Stimulated activated naive CD4-positive, alpha-beta T cell treated with Interleukin-2 at 50 U/mL for 16 hours (primary cell): ENCODE results near the gene KLHL18.
"Not testable (repeated sequence)": the region's sequence is repeated elsewhere in the genome, so short reads cannot be mapped to it uniquely, and the experiment has no call there.

ENCODE experiments used
- DNase-seq: peaks from one replicate; lab custom pipeline; 2025; lab: John Stamatoyannopoulos, UW

Gene KLHL18

GRCh38 chr3:47365213-47366153 is 82.7 kb downstream of the KLHL18 start:
- DNase-seq, result no peak

- no peak for DNase-seq
Measured at GRCh38 chr3:47366833-47367232, 84.1 kb downstream of the KLHL18 start.

DNA sequence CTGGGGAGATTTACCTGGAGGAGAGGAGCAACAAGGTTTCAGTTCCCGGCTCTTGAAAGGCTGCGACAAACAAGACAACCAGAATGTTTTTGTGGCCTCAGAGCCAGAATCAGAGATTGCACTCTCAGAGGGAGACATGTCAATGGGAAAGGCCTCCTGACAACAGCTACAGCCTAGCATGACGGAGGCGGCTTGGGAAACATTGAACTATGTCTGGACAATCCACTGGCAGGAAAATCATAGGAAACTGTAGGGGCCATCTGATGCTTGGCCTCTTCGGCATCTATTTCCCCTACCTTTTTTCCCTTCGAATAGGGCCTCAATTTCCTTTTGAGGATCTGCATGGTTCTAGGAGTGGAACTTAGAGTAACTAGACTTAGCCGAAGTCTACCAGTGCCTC is 84.9 kb downstream of the KLHL18 start:
- no peak for DNase-seq

- not testable (repeated sequence) for DNase-seq
Measured at GRCh38 chr3:47370020-47370419, 87.3 kb downstream of the KLHL18 start.

DNA sequence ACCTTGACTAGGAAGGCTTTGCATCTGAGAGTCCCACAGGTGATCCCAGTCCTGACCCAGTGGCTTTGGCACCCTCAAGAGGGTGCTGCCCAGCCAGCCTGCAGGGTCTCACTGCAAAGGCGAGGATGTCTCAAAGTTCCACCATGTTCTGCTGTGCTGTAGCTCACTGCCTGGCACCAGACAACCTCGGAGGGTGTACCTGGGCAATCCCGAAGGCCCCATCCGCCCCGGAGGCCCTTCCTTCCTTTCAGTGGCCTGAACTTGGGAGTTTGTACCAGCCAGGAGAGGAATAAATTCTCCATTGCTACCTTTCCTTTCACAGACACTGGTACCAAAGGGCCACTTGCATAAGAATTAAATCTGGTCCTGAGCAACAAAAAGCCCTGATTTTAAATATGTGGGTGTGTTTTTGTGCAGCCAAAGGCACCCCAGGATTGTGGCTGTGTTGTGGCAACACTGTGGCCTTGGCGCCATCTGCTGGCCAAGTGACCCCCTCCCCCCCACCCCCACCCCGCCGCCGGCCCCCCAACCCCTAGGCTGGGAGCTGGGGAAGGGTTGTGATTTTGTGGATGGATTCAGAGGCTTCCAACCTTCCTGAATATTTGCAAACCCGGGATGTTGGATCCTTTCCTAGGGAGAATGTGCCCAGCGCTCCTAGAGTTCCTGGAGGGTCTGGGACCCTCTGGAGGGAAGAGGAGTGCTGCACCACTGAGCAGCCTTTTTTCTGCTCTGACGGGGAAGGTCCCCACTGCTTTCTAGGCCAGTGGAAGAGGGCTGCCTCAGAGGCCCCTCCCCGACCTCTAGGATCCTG is 88.3 kb downstream of the KLHL18 start:
- peak; percentile 11 for DNase-seq

DNA sequence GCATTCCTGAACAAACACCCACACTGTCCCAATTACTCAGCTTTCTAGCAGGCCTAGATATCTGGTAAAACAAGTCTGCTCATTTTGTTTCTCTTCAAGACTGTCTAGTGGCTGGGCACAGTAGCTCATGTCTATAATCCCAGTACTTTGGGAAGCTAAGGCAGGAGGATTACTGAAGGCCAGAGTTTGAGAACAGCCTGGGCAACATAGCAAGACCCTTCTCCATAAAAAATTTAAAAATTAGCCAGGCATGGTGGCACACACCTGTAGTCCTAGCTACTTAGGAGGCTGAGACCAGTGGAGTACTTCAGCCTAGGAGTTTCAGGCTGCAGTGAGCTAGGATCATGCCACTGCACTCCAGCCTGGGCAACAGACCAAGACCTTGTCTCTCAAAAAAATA is 91.8 kb downstream of the KLHL18 start:
- DNase-seq, result no peak

DNA sequence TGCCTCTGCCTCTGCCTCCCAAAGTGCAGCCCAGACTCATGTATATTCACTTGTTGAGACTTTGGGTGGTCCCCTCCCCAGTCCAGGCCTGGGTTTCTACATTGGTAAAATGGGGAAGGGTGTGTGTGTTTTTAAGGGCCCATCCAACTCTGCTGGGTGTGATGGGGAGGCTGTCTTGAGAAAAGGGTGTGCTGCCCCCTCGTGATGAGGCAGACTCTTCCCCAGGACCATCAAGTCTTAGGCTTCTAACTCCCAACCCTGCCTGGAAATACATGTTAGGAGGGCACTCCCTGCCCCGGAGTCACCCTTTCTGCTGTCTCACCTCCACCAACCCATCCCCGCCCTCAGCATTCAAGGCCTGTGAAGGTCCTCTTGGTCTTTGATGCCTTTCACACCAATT is 93.6 kb downstream of the KLHL18 start:
- DNase-seq, result no peak

DNA sequence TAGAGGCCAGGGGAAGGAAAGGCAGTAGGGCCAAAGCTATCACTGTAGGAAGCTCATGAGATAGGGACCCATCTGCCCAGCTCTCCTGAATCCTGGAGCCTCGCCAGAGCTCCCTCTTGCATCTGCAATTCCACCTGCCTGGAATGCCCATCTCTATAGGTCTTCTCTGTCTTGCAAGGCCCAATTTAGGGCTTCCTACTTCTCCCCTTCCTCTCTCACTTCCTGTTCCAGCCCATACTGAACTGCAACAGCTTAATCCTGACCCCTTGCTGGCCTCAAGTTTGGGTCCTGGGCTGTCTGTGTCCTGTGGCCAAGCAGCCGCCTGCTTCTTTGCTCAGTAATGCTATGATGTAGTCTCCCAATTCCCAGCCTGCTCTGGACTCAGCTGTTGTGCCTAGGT is 94.4 kb downstream of the KLHL18 start:
- DNase-seq, result no peak

GRCh38 chr3:47378869-47379268 is 96.1 kb downstream of the KLHL18 start:
- DNase-seq, result no peak

DNA sequence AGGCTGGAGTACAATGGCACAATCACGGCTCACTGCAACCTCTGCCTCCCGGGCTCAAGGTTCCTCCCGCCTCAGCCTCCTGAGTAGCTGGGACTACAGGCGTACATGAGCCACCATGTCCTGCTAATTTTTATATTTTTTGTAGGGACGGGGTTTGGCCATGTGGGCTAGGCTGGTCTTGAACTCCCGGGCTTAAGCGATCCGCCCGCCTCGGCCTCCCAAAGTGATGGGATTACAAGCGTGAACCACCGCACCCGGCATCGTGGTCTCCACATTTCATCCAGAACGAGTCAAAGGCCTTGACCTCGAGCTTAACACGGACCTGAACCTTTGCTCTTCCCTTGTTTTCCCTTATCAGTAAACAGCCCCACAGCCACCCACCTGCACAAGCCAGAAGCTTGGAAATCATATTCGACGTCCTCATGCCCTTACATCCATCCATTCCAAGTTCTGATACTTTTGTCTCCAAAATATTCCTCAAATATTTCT is 96.7 kb downstream of the KLHL18 start:
- no peak for DNase-seq

DNA sequence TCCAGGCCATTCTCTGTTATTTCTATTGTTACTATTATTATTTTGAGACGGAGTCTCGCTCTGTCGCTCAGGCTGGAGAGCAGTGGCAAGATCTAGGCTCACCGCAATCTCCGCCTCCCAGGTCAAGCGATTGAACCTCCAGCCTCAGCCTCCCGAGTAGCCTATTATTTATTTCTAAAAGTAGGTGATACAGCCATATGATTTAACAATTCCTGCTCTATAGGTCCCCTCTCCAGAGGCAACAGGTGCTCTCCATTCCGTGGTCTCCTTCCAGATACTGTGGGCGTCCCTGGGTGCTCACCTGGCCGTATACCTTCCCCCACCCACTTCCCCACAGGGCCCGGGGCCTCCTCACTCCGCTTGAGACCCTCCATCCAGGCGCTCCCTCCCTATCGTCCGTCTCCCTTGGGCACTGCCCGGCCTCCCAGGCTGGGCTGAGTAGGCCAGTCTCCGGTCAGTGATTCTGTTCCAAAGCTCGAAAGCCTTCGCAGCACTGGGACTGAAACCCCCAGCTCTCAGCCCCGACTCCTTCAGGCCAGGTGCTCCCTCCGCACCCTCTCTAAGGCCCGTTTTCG is 97.4 kb downstream of the KLHL18 start:
- DNase-seq, result no peak

DNA sequence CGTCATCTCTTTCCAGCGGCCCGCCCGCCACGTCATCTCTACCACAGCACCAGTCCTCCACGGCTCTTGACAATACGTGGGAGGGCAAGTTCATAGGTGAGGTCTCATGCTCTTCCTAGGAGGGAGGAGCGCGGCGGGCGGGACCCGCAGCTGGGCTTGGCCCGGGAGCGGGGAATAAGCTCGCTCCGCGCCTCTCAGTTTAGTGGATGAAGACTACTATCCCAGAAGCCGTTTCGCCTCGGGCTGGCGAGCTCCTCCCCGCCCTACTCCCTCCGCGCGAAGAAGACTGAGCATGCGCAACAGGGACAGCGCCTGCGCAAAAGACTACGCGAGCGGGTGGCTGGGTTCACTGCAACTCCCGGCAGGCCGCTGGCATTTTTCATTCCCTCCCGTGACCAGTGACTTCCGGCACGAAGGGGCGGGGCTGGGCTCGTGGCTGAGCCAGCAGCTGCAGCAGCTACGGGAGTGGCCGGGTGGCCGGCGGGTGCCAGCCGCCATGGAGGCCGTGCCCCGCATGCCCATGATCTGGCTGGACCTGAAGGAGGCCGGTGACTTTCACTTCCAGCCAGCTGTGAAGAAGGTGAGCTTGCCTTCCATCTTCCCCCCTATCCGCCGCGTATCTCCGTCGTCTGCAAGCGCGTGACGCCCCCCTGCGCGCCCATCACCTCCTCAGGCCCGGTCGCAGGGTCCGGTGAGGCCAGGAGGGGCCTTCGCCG is 98.0 kb downstream of the KLHL18 start, which contains the start of gene PTPN23:
PTPN23 (plus strand) TSS at position 421 of the 716 bp plus-strand sequence; CDS start at position 497, 76 bp downstream.
- DNase-seq, result peak; percentile 98

- peak; percentile 65 for DNase-seq
Measured at GRCh38 chr3:47381317-47382157, 98.8 kb downstream of the KLHL18 start.

DNA sequence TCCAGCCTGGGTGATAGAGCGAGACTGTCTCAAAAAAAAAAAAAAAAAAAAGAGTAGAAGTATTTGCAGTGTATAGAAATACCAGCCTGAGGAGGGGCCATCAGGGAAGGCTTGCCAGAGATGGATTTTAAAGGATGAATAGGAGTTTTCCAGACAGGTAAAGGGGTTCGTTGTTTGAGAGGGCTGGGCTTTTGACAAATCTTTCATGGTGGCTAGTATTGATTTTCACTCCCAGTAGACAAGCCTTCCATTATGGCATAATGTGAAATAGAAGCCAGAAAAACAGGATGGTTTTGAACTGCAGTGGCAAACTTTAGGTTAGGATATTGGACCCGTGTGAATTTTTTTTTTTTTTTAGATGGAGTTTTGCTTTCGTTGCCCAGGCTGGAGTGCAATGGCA is 101.7 kb downstream of the KLHL18 start:
- no peak for DNase-seq

GRCh38 chr3:47385007-47385406 is 102.3 kb downstream of the KLHL18 start:
- no peak for DNase-seq

DNA sequence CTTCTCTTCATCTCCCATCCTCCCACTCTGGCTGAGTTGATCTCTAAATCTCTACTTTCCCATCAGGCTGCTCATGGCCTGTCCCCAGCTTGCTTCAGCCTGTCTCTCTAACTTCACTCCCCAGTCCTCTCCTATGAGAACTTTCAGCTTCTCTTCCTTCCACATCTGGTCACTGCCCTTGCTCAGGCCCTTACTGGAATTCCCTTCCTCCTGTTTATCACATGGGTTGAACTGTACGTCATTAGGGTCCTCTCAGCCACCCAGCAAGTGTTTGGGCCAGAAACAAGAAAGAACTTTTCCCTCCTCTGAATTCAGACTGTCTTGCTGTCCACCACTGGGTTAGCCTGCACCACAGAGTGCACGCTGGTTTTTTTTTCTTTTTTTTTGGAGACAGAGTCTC is 103.1 kb downstream of the KLHL18 start:
- DNase-seq, result no peak

- no peak for DNase-seq
Measured at GRCh38 chr3:47392933-47393332, 110.2 kb downstream of the KLHL18 start.

DNA sequence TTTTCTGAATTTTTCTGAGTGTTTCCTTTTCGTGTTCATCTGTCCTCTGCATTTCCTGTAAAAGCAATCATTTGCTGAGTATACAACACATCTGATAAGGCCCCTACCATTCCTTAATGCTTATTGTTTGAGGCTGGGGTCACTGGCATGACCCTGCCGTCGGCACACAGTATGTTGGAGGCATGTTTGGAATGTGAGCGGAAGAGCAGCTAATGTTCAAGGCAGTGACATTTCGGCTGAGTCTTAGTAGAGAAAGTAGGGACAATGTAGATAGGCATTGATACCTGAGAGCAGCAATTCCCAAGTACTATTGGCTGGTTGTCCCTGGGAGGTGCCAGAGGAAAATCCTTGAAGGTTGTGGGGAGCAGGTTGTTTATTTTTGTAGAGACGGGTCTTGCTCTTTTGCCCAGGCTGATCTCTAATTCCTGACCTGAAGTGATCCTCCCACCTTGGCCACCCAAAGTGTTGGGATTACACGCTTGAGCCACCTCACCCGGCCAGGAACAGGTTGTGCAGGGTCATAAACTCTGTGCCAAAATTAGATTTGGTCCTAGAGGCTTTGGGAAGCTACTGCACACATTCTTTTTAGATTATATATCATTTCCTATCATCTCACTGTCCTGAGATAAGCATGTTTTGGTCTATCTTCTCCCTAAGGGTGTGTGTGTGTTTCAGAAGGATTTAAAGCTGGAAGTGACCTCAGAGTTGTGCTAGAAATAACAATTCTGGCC is 111.6 kb downstream of the KLHL18 start:
- no peak for DNase-seq

DNA sequence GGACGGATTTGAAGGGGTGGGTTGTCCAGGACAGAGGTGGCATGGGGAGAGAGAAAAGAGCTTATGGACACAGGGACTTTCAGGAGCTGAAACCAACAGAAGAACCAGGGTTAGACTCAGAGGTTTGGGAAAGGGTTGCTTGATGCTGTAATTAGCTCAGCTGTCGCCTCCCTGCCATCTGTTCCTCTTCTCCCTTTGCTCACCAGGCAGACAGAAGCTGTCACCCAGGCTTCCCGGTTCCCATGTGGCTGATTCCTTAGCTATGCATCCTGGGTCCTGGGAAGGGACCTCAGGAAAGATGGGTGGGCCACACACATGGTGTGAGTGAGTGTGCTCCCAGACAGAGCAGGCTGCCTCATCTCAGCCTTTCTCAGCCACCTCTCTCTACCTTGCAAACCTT is 112.1 kb downstream of the KLHL18 start:
- DNase-seq, result no peak
